ENCODE measurements around the gene IFNAR2. TPM values are rescaled to one million over a fixed set of nuclear protein-coding genes. Genes with fewer than 3 reads are reported as not detected.
A peak's percentile ranks its signal among the peaks of the same experiment; 100 is the strongest.

IFNAR2 gene
- polyA plus RNA-seq, 3 donors = 47.7 to 79.8 (median 59.5) TPM

DNA sequence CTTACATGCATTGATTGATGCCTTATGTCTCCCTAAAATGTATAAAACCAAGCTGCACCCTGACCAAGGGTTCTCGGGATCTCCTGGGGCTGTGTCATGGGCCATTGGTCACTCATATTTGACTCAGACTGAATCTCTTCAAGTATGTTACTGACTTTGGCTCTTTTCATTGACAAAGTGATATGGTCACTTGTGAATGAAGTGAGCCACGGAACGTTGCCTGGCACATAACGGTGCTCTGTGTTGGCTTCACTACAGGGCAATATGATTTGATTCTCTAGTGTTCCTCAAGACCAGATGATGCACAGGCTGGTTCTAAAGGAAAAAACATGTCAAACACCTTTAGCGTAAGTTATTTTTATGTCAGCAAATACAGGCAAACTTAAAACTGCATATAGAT, 25.0 kb downstream of the IFNAR2 start:
- H2AFZ ChIP-seq (ENCODE audit: insufficient read depth, low read depth, low read length, poor library complexity, severe bottlenecking) = no peak overlapping the region
- WGBS (ENCODE audit: insufficient coverage) = 100% methylated on average over 4 of the region's 5 CpGs
- peaks cover 48% of the 10 kb centered on the region for H4K20me1 ChIP-seq (ENCODE audit: insufficient read depth, low read length)
- no peaks in the 10 kb centered on the region for H3K27me3 Mint-ChIP-seq (ENCODE audit: low read depth in 3 of 3)
- no peak overlapping the region for H3K4me2 ChIP-seq (replicated peaks; ENCODE audit: extremely low read depth, low read length, poor library complexity, severe bottlenecking)
- H3K9me3 Mint-ChIP-seq = peaks cover 0 to 12% (median 4%) of the 10 kb centered on the region in 7 donors
- peak overlapping the region in 1 of 2 donors; percentile 30 for H3K27ac ChIP-seq (ENCODE audit: low read depth in 1 of 2, low read length in 2 of 2)
- no peak overlapping the region for H3K4me3 ChIP-seq (replicated peaks in 1 of 3; ENCODE audit: low read depth in 2 of 3, low read length in 3 of 3)
- H3K27me3 ChIP-seq (ENCODE audit: control insufficient read depth in 2 of 2, insufficient read depth in 2 of 2, low read length in 2 of 2) = no peaks in the 10 kb centered on the region
- peaks cover 0 to 7% of the 10 kb centered on the region in 2 donors for H3K9me3 ChIP-seq (replicated peaks in 1 of 2; ENCODE audit: control insufficient read depth in 1 of 2, insufficient read depth in 1 of 2, low read length in 2 of 2)
- peaks cover 50% of the 10 kb centered on the region for H3K79me2 ChIP-seq (ENCODE audit: insufficient read depth, low read length)
- TF ChIP-seq, protein P1, sequence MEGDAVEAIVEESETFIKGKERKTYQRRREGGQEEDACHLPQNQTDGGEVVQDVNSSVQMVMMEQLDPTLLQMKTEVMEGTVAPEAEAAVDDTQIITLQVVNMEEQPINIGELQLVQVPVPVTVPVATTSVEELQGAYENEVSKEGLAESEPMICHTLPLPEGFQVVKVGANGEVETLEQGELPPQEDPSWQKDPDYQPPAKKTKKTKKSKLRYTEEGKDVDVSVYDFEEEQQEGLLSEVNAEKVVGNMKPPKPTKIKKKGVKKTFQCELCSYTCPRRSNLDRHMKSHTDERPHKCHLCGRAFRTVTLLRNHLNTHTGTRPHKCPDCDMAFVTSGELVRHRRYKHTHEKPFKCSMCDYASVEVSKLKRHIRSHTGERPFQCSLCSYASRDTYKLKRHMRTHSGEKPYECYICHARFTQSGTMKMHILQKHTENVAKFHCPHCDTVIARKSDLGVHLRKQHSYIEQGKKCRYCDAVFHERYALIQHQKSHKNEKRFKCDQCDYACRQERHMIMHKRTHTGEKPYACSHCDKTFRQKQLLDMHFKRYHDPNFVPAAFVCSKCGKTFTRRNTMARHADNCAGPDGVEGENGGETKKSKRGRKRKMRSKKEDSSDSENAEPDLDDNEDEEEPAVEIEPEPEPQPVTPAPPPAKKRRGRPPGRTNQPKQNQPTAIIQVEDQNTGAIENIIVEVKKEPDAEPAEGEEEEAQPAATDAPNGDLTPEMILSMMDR (IDR thresholded peaks at IDR 0.05) = no peak
- peaks cover 85 to 93% of the 10 kb centered on the region in 2 donors for H3K36me3 ChIP-seq (replicated peaks in 1 of 2; ENCODE audit: control insufficient read depth in 1 of 2, insufficient read depth in 2 of 2, low read length in 2 of 2)
- no peak overlapping the region for H3K9ac ChIP-seq (ENCODE audit: insufficient read depth, low read length, poor library complexity, severe bottlenecking)
- H3K4me1 ChIP-seq (ENCODE audit: control insufficient read depth in 1 of 2, insufficient read depth in 2 of 2, low read length in 2 of 2) = peaks cover 5 to 8% of the 10 kb centered on the region in 2 donors
- peaks cover 20% of the 10 kb centered on the region for H3K4me1 Mint-ChIP-seq
- H3K36me3 Mint-ChIP-seq = peaks cover 93 to 95% of the 10 kb centered on the region in 2 donors
- intact Hi-C loops (cut with micrococcal nuclease) = no loop called here
- H3K4me3 Mint-ChIP-seq = no peak overlapping the region
- DNase-seq = no peak
- H3K27ac Mint-ChIP-seq = peak overlapping the region in 3 of 7 donors; percentile 10 to 54 (median 20)

- intact Hi-C loops (cut with micrococcal nuclease) = no loop called here
- H3K4me3 ChIP-seq (replicated peaks in 1 of 3; ENCODE audit: low read depth in 2 of 3, low read length in 3 of 3) = no peak overlapping the region
- peaks cover 79 to 86% of the 10 kb centered on the region in 2 donors for H3K36me3 ChIP-seq (replicated peaks in 1 of 2; ENCODE audit: control insufficient read depth in 1 of 2, insufficient read depth in 2 of 2, low read length in 2 of 2)
- no peak for DNase-seq
- H3K9me3 ChIP-seq (replicated peaks in 1 of 2; ENCODE audit: control insufficient read depth in 1 of 2, insufficient read depth in 1 of 2, low read length in 2 of 2) = peaks cover 0 to 7% of the 10 kb centered on the region in 2 donors
- H3K27ac ChIP-seq (ENCODE audit: low read depth in 1 of 2, low read length in 2 of 2) = peak overlapping the region in 1 of 2 donors; percentile 30
- H3K9ac ChIP-seq (ENCODE audit: insufficient read depth, low read length, poor library complexity, severe bottlenecking) = no peak overlapping the region
- H3K27me3 Mint-ChIP-seq (ENCODE audit: low read depth in 3 of 3) = no peaks in the 10 kb centered on the region
- TF ChIP-seq, protein P1 (IDR thresholded peaks at IDR 0.05) = no peak
- H3K4me1 ChIP-seq (ENCODE audit: control insufficient read depth in 1 of 2, insufficient read depth in 2 of 2, low read length in 2 of 2) = peaks cover 11 to 13% of the 10 kb centered on the region in 2 donors
- no peak overlapping the region for H2AFZ ChIP-seq (ENCODE audit: insufficient read depth, low read depth, low read length, poor library complexity, severe bottlenecking)
- peaks cover 46% of the 10 kb centered on the region for H4K20me1 ChIP-seq (ENCODE audit: insufficient read depth, low read length)
- H3K9me3 Mint-ChIP-seq = peaks cover 0 to 12% (median 4%) of the 10 kb centered on the region in 7 donors
- no peak overlapping the region for H3K4me2 ChIP-seq (replicated peaks; ENCODE audit: extremely low read depth, low read length, poor library complexity, severe bottlenecking)
- H3K27ac Mint-ChIP-seq = peak overlapping the region in 3 of 7 donors; percentile 20 to 42 (median 37)
- peaks cover 50% of the 10 kb centered on the region for H3K79me2 ChIP-seq (ENCODE audit: insufficient read depth, low read length)
- H3K4me1 Mint-ChIP-seq = peaks cover 26% of the 10 kb centered on the region
- peaks cover 88 to 92% of the 10 kb centered on the region in 2 donors for H3K36me3 Mint-ChIP-seq
- WGBS (ENCODE audit: insufficient coverage) = no CpG with 5 or more reads among the region's 1 CpG
- H3K4me3 Mint-ChIP-seq = no peak overlapping the region
- H3K27me3 ChIP-seq (ENCODE audit: control insufficient read depth in 2 of 2, insufficient read depth in 2 of 2, low read length in 2 of 2) = no peaks in the 10 kb centered on the region
These were observed 25.7 kb downstream of the IFNAR2 start for GRCh38 chr21:33255404-33255803.
